Measurements from ENCODE around the gene MTA1.

The MTA1 gene

GRCh38 chr14:105419195-105420091 lies at the start of gene MTA1:
MTA1 (plus strand) TSS chr14:105419827; CDS start chr14:105420036, 209 bp downstream.
- DNase-seq (ENCODE audit: low read depth in 2 of 2), result peak in 1 of 2 donors; percentile 43

GRCh38 chr14:105374389-105374788 lies 45.2 kb upstream of the MTA1 start:
- no peak for DNase-seq (ENCODE audit: low read depth in 2 of 2)

- peak; percentile 30 to 53 for DNase-seq (ENCODE audit: low read depth in 2 of 2)
These were observed 44.0 kb upstream of the MTA1 start for GRCh38 chr14:105375635-105376057.

GRCh38 chr14:105376521-105377440 lies 42.8 kb upstream of the MTA1 start:
- no peak for DNase-seq (ENCODE audit: low read depth in 2 of 2)

- DNase-seq (ENCODE audit: low read depth in 2 of 2), result no peak
These were observed 42.0 kb upstream of the MTA1 start for GRCh38 chr14:105377555-105378182.

GRCh38 chr14:105378199-105378598 lies 41.4 kb upstream of the MTA1 start:
- no peak for DNase-seq (ENCODE audit: low read depth in 2 of 2)

GRCh38 chr14:105378873-105379685 lies 40.5 kb upstream of the MTA1 start:
- no peak for DNase-seq (ENCODE audit: low read depth in 2 of 2)

- no peak for DNase-seq (ENCODE audit: low read depth in 2 of 2)
These were observed 39.7 kb upstream of the MTA1 start for GRCh38 chr14:105379946-105380345.

- DNase-seq (ENCODE audit: low read depth in 2 of 2), result no peak
These were observed 38.9 kb upstream of the MTA1 start for GRCh38 chr14:105380756-105381155.

- DNase-seq (ENCODE audit: low read depth in 2 of 2), result no peak
These were observed 37.9 kb upstream of the MTA1 start for GRCh38 chr14:105381446-105382342.

- no peak for DNase-seq (ENCODE audit: low read depth in 2 of 2)
These were observed 37.1 kb upstream of the MTA1 start for GRCh38 chr14:105382343-105383082.

GRCh38 chr14:105383083-105383730 lies 36.4 kb upstream of the MTA1 start:
- DNase-seq (ENCODE audit: low read depth in 2 of 2), result no peak

GRCh38 chr14:105384041-105384557 lies 35.5 kb upstream of the MTA1 start:
- DNase-seq (ENCODE audit: low read depth in 2 of 2), result no peak

- no peak for DNase-seq (ENCODE audit: low read depth in 2 of 2)
These were observed 34.9 kb upstream of the MTA1 start for GRCh38 chr14:105384605-105385321.

- no peak for DNase-seq (ENCODE audit: low read depth in 2 of 2)
These were observed 34.3 kb upstream of the MTA1 start for GRCh38 chr14:105385322-105385637.

- DNase-seq (ENCODE audit: low read depth in 2 of 2), result no peak
These were observed 33.8 kb upstream of the MTA1 start for GRCh38 chr14:105385698-105386365.
